Rectal smooth muscle tissue (tissue), 1 donor: ENCODE results near the gene RIN3.
"Not testable (repeated sequence)": the region's sequence is repeated elsewhere in the genome, so short reads cannot be mapped to it uniquely, and the experiment has no call there.

Experiments
- H3K27ac ChIP-seq: one replicate; pipeline ENCODE4 v1.7.0; 2013; ENCODE audit warnings: low read depth, low read length, inconsistent platforms
- H3K27me3 ChIP-seq: one replicate; pipeline ENCODE4 v1.7.0; 2013; ENCODE audit warnings: low read length; ENCODE audit not compliant: control insufficient read depth, insufficient read depth
- H3K36me3 ChIP-seq: one replicate; pipeline ENCODE4 v1.7.0; 2013; ENCODE audit warnings: low read length; ENCODE audit not compliant: control insufficient read depth, insufficient read depth
- H3K4me1 ChIP-seq: one replicate; pipeline ENCODE4 v1.7.0; 2013; ENCODE audit warnings: low read length; ENCODE audit not compliant: control insufficient read depth, insufficient read depth
- H3K4me3 ChIP-seq: one replicate; pipeline ENCODE4 v1.7.0; 2013; ENCODE audit warnings: low read length
- H3K9ac ChIP-seq: one replicate; pipeline ENCODE4 v1.7.0; 2013; ENCODE audit warnings: low read length

RIN3 gene

GRCh38 chr14:92632546-92633273, 119.1 kb downstream of the RIN3 start:
- no peaks in the 10 kb centered on the region for H3K4me1 ChIP-seq
- H3K9ac ChIP-seq = no peak overlapping the region
- H3K27me3 ChIP-seq = no peaks in the 10 kb centered on the region
- H3K4me3 ChIP-seq = no peak overlapping the region
- no peaks in the 10 kb centered on the region for H3K36me3 ChIP-seq
- peak overlapping the region; percentile 22 for H3K27ac ChIP-seq

- Histone ChIP-seq H3K36me3 (no peaks in the 10 kb centered on the region), H3K4me1 (no peaks in the 10 kb centered on the region), H3K27me3 (no peaks in the 10 kb centered on the region), H3K9ac (no peak overlapping the region), H3K27ac (peak overlapping the region; percentile 22), H3K4me3 (no peak overlapping the region)
Measured at GRCh38 chr14:92633274-92633616, 119.7 kb downstream of the RIN3 start.

- H3K4me1 ChIP-seq = no peaks in the 10 kb centered on the region
- no peaks in the 10 kb centered on the region for H3K36me3 ChIP-seq
- no peaks in the 10 kb centered on the region for H3K27me3 ChIP-seq
- no peak overlapping the region for H3K27ac ChIP-seq
- no peak overlapping the region for H3K9ac ChIP-seq
- H3K4me3 ChIP-seq = no peak overlapping the region
Measured at GRCh38 chr14:92633724-92634123, 120.1 kb downstream of the RIN3 start.

GRCh38 chr14:92635031-92635430, 121.5 kb downstream of the RIN3 start:
- no peaks in the 10 kb centered on the region for H3K27me3 ChIP-seq
- no peaks in the 10 kb centered on the region for H3K4me1 ChIP-seq
- no peak overlapping the region for H3K9ac ChIP-seq
- no peak overlapping the region for H3K27ac ChIP-seq
- H3K4me3 ChIP-seq = no peak overlapping the region
- H3K36me3 ChIP-seq = no peaks in the 10 kb centered on the region

GRCh38 chr14:92635896-92636295, 122.3 kb downstream of the RIN3 start:
- H3K27me3 ChIP-seq = no peaks in the 10 kb centered on the region
- H3K36me3 ChIP-seq = no peaks in the 10 kb centered on the region
- no peak overlapping the region for H3K27ac ChIP-seq
- no peak overlapping the region for H3K4me3 ChIP-seq
- H3K9ac ChIP-seq = no peak overlapping the region
- H3K4me1 ChIP-seq = no peaks in the 10 kb centered on the region

GRCh38 chr14:92637228-92637627, 123.6 kb downstream of the RIN3 start:
- H3K9ac ChIP-seq = no peak overlapping the region
- H3K36me3 ChIP-seq = no peaks in the 10 kb centered on the region
- H3K27me3 ChIP-seq = no peaks in the 10 kb centered on the region
- H3K4me3 ChIP-seq = no peak overlapping the region
- H3K27ac ChIP-seq = no peak overlapping the region
- H3K4me1 ChIP-seq = no peaks in the 10 kb centered on the region

- H3K4me3 ChIP-seq = no peak overlapping the region
- no peaks in the 10 kb centered on the region for H3K27me3 ChIP-seq
- no peak overlapping the region for H3K9ac ChIP-seq
- no peak overlapping the region for H3K27ac ChIP-seq
- peaks cover 3% of the 10 kb centered on the region for H3K36me3 ChIP-seq
- no peaks in the 10 kb centered on the region for H3K4me1 ChIP-seq
Measured at GRCh38 chr14:92637864-92638263, 124.3 kb downstream of the RIN3 start.

GRCh38 chr14:92638266-92638665, 124.7 kb downstream of the RIN3 start:
- no peak overlapping the region for H3K4me3 ChIP-seq
- no peaks in the 10 kb centered on the region for H3K4me1 ChIP-seq
- no peaks in the 10 kb centered on the region for H3K27me3 ChIP-seq
- H3K9ac ChIP-seq = no peak overlapping the region
- peaks cover 3% of the 10 kb centered on the region for H3K36me3 ChIP-seq
- H3K27ac ChIP-seq = peak overlapping the region; percentile 74

GRCh38 chr14:92638904-92639303, 125.3 kb downstream of the RIN3 start:
- H3K4me1 ChIP-seq = no peaks in the 10 kb centered on the region
- peak overlapping the region; percentile 74 for H3K27ac ChIP-seq
- no peak overlapping the region for H3K9ac ChIP-seq
- H3K36me3 ChIP-seq = peaks cover 3% of the 10 kb centered on the region
- no peaks in the 10 kb centered on the region for H3K27me3 ChIP-seq
- no peak overlapping the region for H3K4me3 ChIP-seq

GRCh38 chr14:92639472-92640117, 126.0 kb downstream of the RIN3 start:
- not testable (repeated sequence) for H3K4me3 ChIP-seq, H3K27me3 ChIP-seq, H3K9ac ChIP-seq, H3K36me3 ChIP-seq, H3K4me1 ChIP-seq
- H3K27ac ChIP-seq = peak overlapping the region; percentile 74

GRCh38 chr14:92641306-92641705, 127.7 kb downstream of the RIN3 start:
- Histone ChIP-seq H3K4me1 (peaks cover 5% of the 10 kb centered on the region), H3K27me3 (no peaks in the 10 kb centered on the region), H3K9ac (no peak overlapping the region), H3K4me3 (no peak overlapping the region), H3K36me3 (peaks cover 3% of the 10 kb centered on the region), H3K27ac (no peak overlapping the region)

GRCh38 chr14:92644171-92644969, 130.8 kb downstream of the RIN3 start:
- Histone ChIP-seq H3K36me3 (peaks cover 3% of the 10 kb centered on the region), H3K27ac (peak overlapping the region; percentile 100), H3K4me1 (peaks cover 26% of the 10 kb centered on the region), H3K9ac (no peak overlapping the region), H3K27me3 (no peaks in the 10 kb centered on the region), H3K4me3 (no peak overlapping the region)
